ENCODE measurements around the gene DMXL2. TPM values are rescaled to one million over a fixed set of nuclear protein-coding genes. Genes with fewer than 3 reads are reported as not detected.

Gene DMXL2
- total RNA-seq, 4 donors from 2014 or later: 34.7 to 81.2 (median 69.3) TPM

DNA sequence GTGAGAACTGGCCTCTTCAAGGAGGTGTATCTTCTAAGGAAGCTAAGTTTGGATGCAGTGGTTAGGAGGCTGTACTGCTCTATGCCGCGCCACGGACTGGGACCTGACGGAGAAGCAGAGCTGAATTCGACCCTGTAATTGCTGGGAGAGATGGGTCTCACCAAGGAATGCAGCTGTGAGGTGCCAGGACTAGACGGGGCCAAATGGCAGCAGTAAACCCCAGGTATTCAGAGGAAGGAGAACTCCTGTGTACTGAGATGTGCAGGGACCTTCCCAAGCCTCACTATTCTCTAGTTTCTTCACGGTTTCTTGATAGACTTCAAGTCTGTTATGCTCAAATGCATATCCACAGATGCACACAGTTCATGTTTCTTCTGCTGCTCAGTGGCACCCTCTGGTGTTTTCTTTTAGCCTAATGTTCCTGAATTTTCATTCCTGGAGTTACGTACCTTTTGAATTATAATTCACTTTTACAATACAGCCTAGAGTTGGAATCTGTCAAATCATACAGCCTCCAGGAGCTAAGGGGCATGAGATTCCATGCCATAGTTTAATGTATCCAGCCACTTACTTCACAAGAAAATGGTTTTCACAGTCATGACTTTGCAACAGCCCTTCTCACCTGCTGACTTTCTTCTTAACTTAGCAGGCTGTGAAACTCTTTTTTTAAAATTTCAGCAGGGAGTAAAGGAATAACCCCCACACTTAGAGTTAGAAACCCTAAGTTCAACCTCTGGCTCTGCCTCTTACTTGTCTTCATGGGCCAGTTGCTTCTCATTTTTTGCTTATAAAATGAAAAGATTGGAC lies 219.3 kb downstream of the DMXL2 start:
- H3K4me3 ChIP-seq: no peak overlapping the region
- no peaks in the 10 kb centered on the region for H3K27me3 ChIP-seq
- TF ChIP-seq CTCF (IDR thresholded peaks at IDR 0.05) (peak in 4 of 6 experiments; percentile 29 to 43 (median 39)), POLR2A (IDR thresholded peaks at IDR 0.05) (no peak)
- no peaks in the 10 kb centered on the region for H3K9me3 ChIP-seq
- H3K4me1 ChIP-seq: no peaks in the 10 kb centered on the region
- no peak overlapping the region for H3K27ac ChIP-seq
- no peak for DNase-seq
- no peaks in the 10 kb centered on the region for H3K36me3 ChIP-seq

GRCh38 chr15:51401872-51402517 lies 220.6 kb downstream of the DMXL2 start:
- Histone ChIP-seq H3K36me3 (no peaks in the 10 kb centered on the region), H3K27me3 (no peaks in the 10 kb centered on the region), H3K4me3 (no peak overlapping the region), H3K4me1 (no peaks in the 10 kb centered on the region), H3K9me3 (no peaks in the 10 kb centered on the region), H3K27ac (no peak overlapping the region)
- peak in 1 of 3 donors; percentile 52 for DNase-seq
- TF ChIP-seq CTCF (IDR thresholded peaks at IDR 0.05) (peak in 4 of 6 experiments; percentile 3 to 28 (median 18)), POLR2A (IDR thresholded peaks at IDR 0.05) (no peak)

- H3K27ac ChIP-seq: no peak overlapping the region
- no peaks in the 10 kb centered on the region for H3K4me1 ChIP-seq
- H3K4me3 ChIP-seq: no peak overlapping the region
- no peaks in the 10 kb centered on the region for H3K9me3 ChIP-seq
- no peak for DNase-seq
- H3K27me3 ChIP-seq: no peaks in the 10 kb centered on the region
- H3K36me3 ChIP-seq: no peaks in the 10 kb centered on the region
- TF ChIP-seq POLR2A (IDR thresholded peaks at IDR 0.05): no peak
- TF ChIP-seq CTCF (IDR thresholded peaks at IDR 0.05): no peak
These were observed 221.4 kb downstream of the DMXL2 start for GRCh38 chr15:51401051-51401780.

DNA sequence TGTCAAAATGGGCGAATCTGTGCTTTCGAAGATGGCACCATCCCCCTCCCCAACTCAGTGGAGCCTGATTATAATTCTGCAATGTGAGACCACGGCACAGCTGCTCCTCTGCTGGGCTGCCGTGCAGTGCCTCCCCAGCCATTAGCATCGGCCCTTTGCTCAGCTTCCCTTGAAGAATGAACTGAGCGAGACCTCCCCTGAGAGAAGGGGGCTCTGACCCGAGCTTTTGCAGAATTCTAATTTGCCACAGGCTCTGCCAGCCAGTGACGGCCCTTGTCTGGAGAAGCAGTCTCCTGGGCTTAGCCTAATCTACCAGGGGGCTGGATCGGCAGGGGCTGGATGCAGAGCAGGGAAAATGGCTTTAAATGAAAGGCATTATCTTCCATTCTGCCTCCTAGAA lies 223.9 kb downstream of the DMXL2 start:
- Histone ChIP-seq H3K9me3 (no peaks in the 10 kb centered on the region), H3K27me3 (no peaks in the 10 kb centered on the region), H3K4me3 (no peak overlapping the region), H3K4me1 (no peaks in the 10 kb centered on the region), H3K36me3 (no peaks in the 10 kb centered on the region), H3K27ac (no peak overlapping the region)
- TF ChIP-seq POLR2A (IDR thresholded peaks at IDR 0.05) (no peak), CTCF (IDR thresholded peaks at IDR 0.05) (no peak)
- DNase-seq: no peak

Other genes with a start within 250 kb of the DMXL2 start
- gene SCG3, start 58.7 kb upstream of the DMXL2 start, total RNA-seq: 1 to 10 TPM in 2 of 4 donors, under 1 TPM in 2; 0.40 to 1.7 (median 0.95) TPM
- gene LYSMD2, start 114.9 kb upstream of the DMXL2 start, total RNA-seq: 10 to 100 TPM; 12.7 to 26.4 (median 16.0) TPM
- gene TMOD2, start 128.8 kb upstream of the DMXL2 start, total RNA-seq: 10 to 100 TPM in 1 of 4 donors, 1 to 10 TPM in 3; 4.0 to 25.6 (median 6.6) TPM
- gene TMOD3, start 206.9 kb upstream of the DMXL2 start, total RNA-seq: 10 to 100 TPM; 39.3 to 51.8 (median 42.0) TPM